Mucosa of stomach (tissue), 1 donor: ENCODE results near the gene PDCD1LG2.

Source experiments
- H3K27me3 ChIP-seq: one replicate; pipeline ENCODE4 v1.7.0; 2013; ENCODE audit warnings: mild to moderate bottlenecking, low read length; ENCODE audit not compliant: control insufficient read depth, insufficient read depth
- H3K36me3 ChIP-seq: one replicate; pipeline ENCODE4 v1.7.0; 2013; ENCODE audit warnings: low read length; ENCODE audit not compliant: control insufficient read depth, insufficient read depth
- H3K4me1 ChIP-seq: one replicate; pipeline ENCODE4 v1.7.0; 2013; ENCODE audit warnings: mild to moderate bottlenecking, low read length; ENCODE audit not compliant: control insufficient read depth, insufficient read depth
- H3K4me3 ChIP-seq: one replicate; pipeline ENCODE4 v1.7.0; 2013; ENCODE audit warnings: low read length
- H3K9ac ChIP-seq: one replicate; pipeline ENCODE4 v1.7.0; 2013; ENCODE audit warnings: mild to moderate bottlenecking, low read length, moderate library complexity
- H3K9me3 ChIP-seq: one replicate; pipeline ENCODE4 v1.7.0; 2013; ENCODE audit warnings: mild to moderate bottlenecking, low read length, moderate library complexity; ENCODE audit not compliant: control insufficient read depth
- donor health status: Pancreatic carcinoma.

The PDCD1LG2 gene

GRCh38 chr9:5500441-5501235 is 9.7 kb upstream of the PDCD1LG2 start:
- Histone ChIP-seq H3K36me3 (no peaks in the 10 kb centered on the region), H3K4me1 (no peaks in the 10 kb centered on the region), H3K27me3 (no peaks in the 10 kb centered on the region), H3K9ac (no peak overlapping the region), H3K4me3 (no peak overlapping the region), H3K9me3 (no peaks in the 10 kb centered on the region)

GRCh38 chr9:5502553-5502952 is 7.8 kb upstream of the PDCD1LG2 start:
- Histone ChIP-seq H3K9ac (no peak overlapping the region), H3K4me1 (no peaks in the 10 kb centered on the region), H3K36me3 (no peaks in the 10 kb centered on the region), H3K27me3 (no peaks in the 10 kb centered on the region), H3K4me3 (no peak overlapping the region), H3K9me3 (no peaks in the 10 kb centered on the region)

GRCh38 chr9:5509573-5509972 is 758 bp upstream of the PDCD1LG2 start:
- H3K27me3 ChIP-seq: no peaks in the 10 kb centered on the region
- no peaks in the 10 kb centered on the region for H3K36me3 ChIP-seq
- no peaks in the 10 kb centered on the region for H3K9me3 ChIP-seq
- H3K9ac ChIP-seq: no peak overlapping the region
- H3K4me1 ChIP-seq: no peaks in the 10 kb centered on the region
- no peak overlapping the region for H3K4me3 ChIP-seq

GRCh38 chr9:5510989-5511388 is 658 bp downstream of the PDCD1LG2 start:
- Histone ChIP-seq H3K4me1 (no peaks in the 10 kb centered on the region), H3K9ac (no peak overlapping the region), H3K36me3 (no peaks in the 10 kb centered on the region), H3K4me3 (no peak overlapping the region), H3K9me3 (no peaks in the 10 kb centered on the region), H3K27me3 (no peaks in the 10 kb centered on the region)

- H3K4me1 ChIP-seq: no peaks in the 10 kb centered on the region
- H3K36me3 ChIP-seq: no peaks in the 10 kb centered on the region
- H3K9ac ChIP-seq: no peak overlapping the region
- no peaks in the 10 kb centered on the region for H3K27me3 ChIP-seq
- H3K4me3 ChIP-seq: no peak overlapping the region
- H3K9me3 ChIP-seq: no peaks in the 10 kb centered on the region
Measured at GRCh38 chr9:5511476-5511875, 1.1 kb downstream of the PDCD1LG2 start.

GRCh38 chr9:5511935-5512580 is 1.7 kb downstream of the PDCD1LG2 start:
- no peaks in the 10 kb centered on the region for H3K4me1 ChIP-seq
- H3K4me3 ChIP-seq: no peak overlapping the region
- no peaks in the 10 kb centered on the region for H3K9me3 ChIP-seq

GRCh38 chr9:5512658-5513452 is 2.5 kb downstream of the PDCD1LG2 start:
- Histone ChIP-seq H3K4me1 (no peaks in the 10 kb centered on the region), H3K27me3 (no peaks in the 10 kb centered on the region), H3K9ac (no peak overlapping the region), H3K36me3 (no peaks in the 10 kb centered on the region), H3K4me3 (no peak overlapping the region), H3K9me3 (no peaks in the 10 kb centered on the region)

More at GRCh38 chr9:5511935-5512580, 1.7 kb downstream of the PDCD1LG2 start:
- no peak overlapping the region for H3K9ac ChIP-seq
- no peaks in the 10 kb centered on the region for H3K27me3 ChIP-seq
- H3K36me3 ChIP-seq: no peaks in the 10 kb centered on the region

GRCh38 chr9:5513966-5514616 is 3.8 kb downstream of the PDCD1LG2 start:
- Histone ChIP-seq H3K4me1 (no peaks in the 10 kb centered on the region), H3K4me3 (no peak overlapping the region), H3K27me3 (no peaks in the 10 kb centered on the region), H3K36me3 (no peaks in the 10 kb centered on the region), H3K9ac (no peak overlapping the region), H3K9me3 (no peaks in the 10 kb centered on the region)

GRCh38 chr9:5514617-5515260 is 4.4 kb downstream of the PDCD1LG2 start:
- Histone ChIP-seq H3K9me3 (no peaks in the 10 kb centered on the region), H3K27me3 (no peaks in the 10 kb centered on the region), H3K4me3 (no peak overlapping the region), H3K36me3 (no peaks in the 10 kb centered on the region), H3K4me1 (no peaks in the 10 kb centered on the region), H3K9ac (no peak overlapping the region)

GRCh38 chr9:5515261-5515650 is 4.9 kb downstream of the PDCD1LG2 start:
- H3K9me3 ChIP-seq: no peaks in the 10 kb centered on the region
- no peak overlapping the region for H3K4me3 ChIP-seq
- no peaks in the 10 kb centered on the region for H3K27me3 ChIP-seq
- H3K4me1 ChIP-seq: no peaks in the 10 kb centered on the region
- no peaks in the 10 kb centered on the region for H3K36me3 ChIP-seq
- no peak overlapping the region for H3K9ac ChIP-seq

- H3K27me3 ChIP-seq: no peaks in the 10 kb centered on the region
- no peak overlapping the region for H3K4me3 ChIP-seq
- no peak overlapping the region for H3K9ac ChIP-seq
- no peaks in the 10 kb centered on the region for H3K9me3 ChIP-seq
- H3K36me3 ChIP-seq: no peaks in the 10 kb centered on the region
- no peaks in the 10 kb centered on the region for H3K4me1 ChIP-seq
Measured at GRCh38 chr9:5516453-5517220, 6.3 kb downstream of the PDCD1LG2 start.
